Pancreas (tissue), 10 donors: Measurements from ENCODE around the gene PLB1. TPM values are rescaled to one million over a fixed set of nuclear protein-coding genes. Genes with fewer than 3 reads are reported as not detected.
A peak's percentile ranks its signal among the peaks of the same experiment; 100 is the strongest.

ENCODE experiments used
- ATAC-seq, 4 donors: fragments of 200-7000 bp; cut with Tn5 transposase; one replicate each; pipeline versions ENCODE4 v1.8.0 to v1.9.1; 2020; ENCODE audit warnings: mild to moderate bottlenecking in 4 of 4, moderate library complexity in 4 of 4
- DNase-seq, 6 donors: peaks; one replicate each; pipeline ENCODE4 v3.0.0-alpha.2; 2020
- FAIRE-seq: peaks from 2 replicates; lab custom pipeline; 2012; peaks lifted over from hg19 to GRCh38; lab: Jason Lieb, UNC
- H3K27ac ChIP-seq, 4 donors: fragments of 200-600 bp; sonication (generic); 1 replicate in 3 of 4; 2 replicates in 1 of 4; pipeline versions ENCODE4 v1.5.0 to v1.8.0; 2020
- H3K27me3 ChIP-seq, 4 donors: fragments of 200-600 bp; one replicate each; pipeline ENCODE4 v1.8.0; 2021
- H3K36me3 ChIP-seq, 3 donors: fragments of 200-600 bp; sonication (generic) in 1 of 3; one replicate each; pipeline versions ENCODE4 v1.5.0 to v1.8.0; 2020 to 2021
- H3K4me1 ChIP-seq, 3 donors: fragments of 200-600 bp; one replicate each; pipeline ENCODE4 v1.8.0; 2021
- H3K4me3 ChIP-seq, 4 donors: fragments of 200-600 bp; sonication (generic) in 2 of 4; one replicate each; pipeline versions ENCODE4 v1.5.0 to v1.8.0; 2020 to 2021
- H3K9me3 ChIP-seq, 4 donors: fragments of 200-600 bp; one replicate each; pipeline ENCODE4 v1.8.0; 2021
- WGBS, 2 donors: extraction: QIAGEN DNeasy Blood & Tissue Kit; methylation state at CpG; one replicate each; pipeline ENCODE4 v1.1.7; 2013; 5-methylcytosine and 5-hydroxymethylcytosine counted together
- intact Hi-C, 3 donors: fragments of 100-400 bp; cut with DNase I; formaldehyde crosslinking; loops; one replicate each; pipeline versions ENCODE4 v1.11.1 to v1.14.2; 2022
- polyA plus RNA-seq, 2 donors: library from polyadenylated mRNA; stranded (reverse); fragments of 200-250 nt; gene quantifications; one replicate each; pipeline ENCODE4 v1.2.3, GENCODE V29; 2013
- total RNA-seq, 6 donors: library from RNA; stranded (reverse); fragmentation: NEBNext Ultra II Directional in 4 of 6; extraction: Animal tissue kit (Norgen Biotek cat#: 25700) in 4 of 6; gene quantifications; one replicate each; pipeline versions ENCODE4 v1.2.1 to v1.2.4, GENCODE V29; 2021 to 2023
- TF ChIP-seq, protein P1 (sequence below), 4 donors: fragments of 200-600 bp; sonication (generic) in 3 of 4; IDR thresholded peaks; one replicate each; pipeline versions ENCODE4 v1.5.0 to v1.8.0; 2021; ENCODE audit warnings: antibody characterized with exemption in 4 of 4
- donor health status: healthy with polysubstance abuse.
- donor health status: DM: no; HTN: no; CAD: no; lungs with moderate emphysema.
- donor health status: DM: no; HTN: no; CAD: no.
- donor health status: control.
- donor health status: control.
- donor health status: Bipolar disorder and iron deficiency.
- donor health status: DM: yes; HTN: yes; CAD: no.
- donor health status: DM: no; HTN: no; CAD: no.
- donor health status: DM: no; HTN: no; CAD: no.
- donor health status: DM: yes; HTN: yes; CAD: no.

Gene PLB1
- total and polyA plus RNA-seq, 8 donors = 0.16 to 2.4 (median 0.93) TPM

DNA sequence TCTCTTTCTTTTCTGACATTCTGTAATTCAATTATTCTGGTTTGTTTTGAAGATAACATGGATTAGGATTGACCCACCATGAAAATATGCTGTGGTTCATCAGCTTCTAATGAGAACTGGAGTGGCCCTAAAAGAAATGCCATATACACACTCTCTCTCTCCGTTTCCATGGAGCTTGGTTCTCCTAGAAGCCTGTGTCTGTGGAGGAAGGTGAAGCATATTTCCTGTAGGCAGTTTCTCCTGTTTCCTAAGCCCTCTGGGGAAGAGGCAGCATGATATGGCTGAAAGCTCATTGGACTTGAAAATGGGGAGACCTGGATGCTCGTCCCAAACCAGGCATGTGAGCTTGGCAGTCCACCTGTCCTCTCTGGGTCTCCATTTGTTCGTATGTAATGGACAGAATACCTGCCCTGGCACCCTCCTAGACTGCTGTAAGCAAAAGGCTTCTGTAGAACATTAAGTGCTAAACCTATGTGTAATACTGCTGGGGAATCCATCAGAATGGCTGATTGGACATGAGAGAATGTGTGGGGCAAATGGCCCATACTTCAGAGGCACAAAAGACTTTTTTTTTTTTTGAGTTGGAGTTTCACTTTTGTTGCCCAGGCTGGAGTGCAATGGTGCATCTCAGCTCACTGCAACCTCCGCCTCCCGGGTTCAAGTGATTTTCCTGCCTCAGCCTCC lies 180.4 kb downstream of the PLB1 start:
- H3K4me3 ChIP-seq = no peak overlapping the region
- intact Hi-C loops = no loop called here
- no peak overlapping the region for H3K27ac ChIP-seq
- no peaks in the 10 kb centered on the region for H3K9me3 ChIP-seq
- TF ChIP-seq, protein P1, sequence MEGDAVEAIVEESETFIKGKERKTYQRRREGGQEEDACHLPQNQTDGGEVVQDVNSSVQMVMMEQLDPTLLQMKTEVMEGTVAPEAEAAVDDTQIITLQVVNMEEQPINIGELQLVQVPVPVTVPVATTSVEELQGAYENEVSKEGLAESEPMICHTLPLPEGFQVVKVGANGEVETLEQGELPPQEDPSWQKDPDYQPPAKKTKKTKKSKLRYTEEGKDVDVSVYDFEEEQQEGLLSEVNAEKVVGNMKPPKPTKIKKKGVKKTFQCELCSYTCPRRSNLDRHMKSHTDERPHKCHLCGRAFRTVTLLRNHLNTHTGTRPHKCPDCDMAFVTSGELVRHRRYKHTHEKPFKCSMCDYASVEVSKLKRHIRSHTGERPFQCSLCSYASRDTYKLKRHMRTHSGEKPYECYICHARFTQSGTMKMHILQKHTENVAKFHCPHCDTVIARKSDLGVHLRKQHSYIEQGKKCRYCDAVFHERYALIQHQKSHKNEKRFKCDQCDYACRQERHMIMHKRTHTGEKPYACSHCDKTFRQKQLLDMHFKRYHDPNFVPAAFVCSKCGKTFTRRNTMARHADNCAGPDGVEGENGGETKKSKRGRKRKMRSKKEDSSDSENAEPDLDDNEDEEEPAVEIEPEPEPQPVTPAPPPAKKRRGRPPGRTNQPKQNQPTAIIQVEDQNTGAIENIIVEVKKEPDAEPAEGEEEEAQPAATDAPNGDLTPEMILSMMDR (IDR thresholded peaks at IDR 0.05) = no peak
- no peaks in the 10 kb centered on the region for H3K36me3 ChIP-seq
- ATAC-seq = no peak
- WGBS, 2 donors = 94 to 96% methylated on average over 5 of the region's 5 CpGs
- no peak for FAIRE-seq
- H3K4me1 ChIP-seq = peaks cover 14 to 42% (median 29%) of the 10 kb centered on the region in 3 donors
- no peaks in the 10 kb centered on the region for H3K27me3 ChIP-seq
- no peak for DNase-seq

DNA sequence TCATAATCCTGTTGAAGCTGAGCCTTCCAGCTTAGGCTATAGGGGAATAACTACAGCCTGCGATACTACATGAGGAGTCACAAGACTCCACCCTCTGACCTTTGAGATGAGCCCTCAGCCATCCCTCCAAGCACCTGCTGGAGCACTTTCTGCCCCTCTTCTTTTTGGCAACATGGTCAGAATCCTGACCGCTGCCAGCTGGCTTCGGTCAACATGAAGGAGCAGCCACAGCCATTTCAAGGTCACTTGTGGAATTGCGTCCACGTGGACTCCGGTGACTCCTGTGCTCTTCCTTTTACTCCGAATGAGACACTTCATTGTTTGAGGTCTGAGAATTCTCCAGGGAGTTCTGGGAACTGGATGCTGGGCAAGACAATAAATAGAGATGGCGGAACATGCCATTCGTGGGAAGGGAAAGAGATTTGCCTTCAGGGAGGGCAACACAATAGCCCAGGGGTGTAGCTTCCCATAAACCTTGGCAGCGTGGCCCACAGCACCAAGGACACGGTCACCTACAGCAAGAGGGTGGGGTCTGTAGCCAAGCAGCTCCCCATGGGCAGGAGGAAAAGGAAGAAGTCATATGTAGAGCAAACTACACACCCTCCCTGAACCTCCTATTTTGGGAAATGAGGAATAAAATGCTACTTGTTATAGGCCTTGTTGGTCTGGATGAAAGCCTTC lies 182.5 kb downstream of the PLB1 start:
- no peaks in the 10 kb centered on the region for H3K9me3 ChIP-seq
- no peak for FAIRE-seq
- peak; percentile 19 to 53 (median 46) for ATAC-seq
- no peaks in the 10 kb centered on the region for H3K36me3 ChIP-seq
- intact Hi-C loops = no loop called here
- H3K27me3 ChIP-seq = no peaks in the 10 kb centered on the region
- WGBS, 2 donors = 19% methylated on average over 11 of the region's 11 CpGs
- peak overlapping the region in 3 of 4 donors; percentile 22 to 75 (median 59) for H3K27ac ChIP-seq
- peaks cover 14 to 51% (median 33%) of the 10 kb centered on the region in 3 donors for H3K4me1 ChIP-seq
- TF ChIP-seq, protein P1 (IDR thresholded peaks at IDR 0.05) = no peak
- no peak overlapping the region for H3K4me3 ChIP-seq
- DNase-seq = peak in 5 of 6 donors; percentile 55 to 70 (median 61)

DNA sequence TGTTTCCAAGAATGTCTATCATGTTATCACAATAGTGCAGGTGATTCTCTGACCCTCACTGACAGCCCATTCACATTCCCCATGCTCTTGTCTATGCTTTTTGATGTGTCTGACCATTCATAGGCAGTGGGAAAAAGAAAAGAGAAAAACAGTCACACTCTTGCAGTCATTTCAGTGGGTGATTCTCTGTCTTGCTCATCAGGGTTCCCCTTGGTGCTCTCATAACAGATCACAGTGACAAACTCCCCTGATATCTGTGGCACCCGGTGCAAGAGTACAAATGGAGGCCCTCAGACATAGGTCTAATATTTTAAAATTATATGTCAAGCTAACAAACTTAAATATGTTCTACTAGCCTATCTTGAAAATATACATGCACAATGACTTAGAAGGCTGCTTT lies 183.1 kb downstream of the PLB1 start:
- no peaks in the 10 kb centered on the region for H3K27me3 ChIP-seq
- 70 to 75% methylated on average over 1 of the region's 1 CpG for WGBS, 2 donors
- no peak for DNase-seq
- peak overlapping the region in 3 of 4 donors; percentile 22 to 75 (median 59) for H3K27ac ChIP-seq
- H3K36me3 ChIP-seq = no peaks in the 10 kb centered on the region
- FAIRE-seq = no peak
- H3K4me1 ChIP-seq = peaks cover 12 to 46% (median 38%) of the 10 kb centered on the region in 3 donors
- TF ChIP-seq, protein P1 (IDR thresholded peaks at IDR 0.05) = no peak
- intact Hi-C loops = no loop called here
- no peak overlapping the region for H3K4me3 ChIP-seq
- H3K9me3 ChIP-seq = no peaks in the 10 kb centered on the region
- ATAC-seq = no peak

DNA sequence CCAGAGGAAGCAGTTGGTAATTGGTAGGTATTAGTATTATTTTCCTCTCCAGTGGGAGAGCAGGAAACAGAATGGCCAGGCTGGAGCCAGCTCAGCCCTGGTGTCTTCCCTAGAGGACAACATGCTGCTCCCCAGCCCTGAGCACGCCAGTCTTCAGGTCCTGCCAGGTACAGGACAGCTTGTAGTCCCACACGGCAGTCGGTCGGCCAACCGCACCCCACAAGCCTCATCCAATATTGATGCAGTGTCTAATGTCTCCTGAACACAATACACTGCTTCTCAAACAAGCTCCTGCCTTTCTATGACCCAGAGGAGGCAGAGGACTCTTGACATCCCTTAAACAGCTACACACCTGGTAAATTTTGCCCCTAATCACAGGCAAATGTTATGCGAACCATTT lies 184.8 kb downstream of the PLB1 start:
- TF ChIP-seq, protein P1 (IDR thresholded peaks at IDR 0.05) = no peak
- FAIRE-seq (no peak), ATAC-seq (peak in 2 of 4 donors; percentile 5 to 21), DNase-seq (no peak)
- Histone ChIP-seq H3K4me1 (peaks cover 10 to 43% (median 38%) of the 10 kb centered on the region in 3 donors), H3K27me3 (no peaks in the 10 kb centered on the region), H3K9me3 (no peaks in the 10 kb centered on the region), H3K27ac (peak overlapping the region in 2 of 4 donors; percentile 59 to 75), H3K36me3 (no peaks in the 10 kb centered on the region), H3K4me3 (no peak overlapping the region)
- intact Hi-C loops = no loop called here
- 54 to 67% methylated on average over 6 of the region's 6 CpGs for WGBS, 2 donors
